K562 (cell line): Measurements from ENCODE around the gene FRMD1. TPM values are rescaled to one million over a fixed set of nuclear protein-coding genes. Genes with fewer than 3 reads are reported as not detected.

Experiments
- ARID3A ChIP-seq: IDR thresholded peaks from 2 replicates; pipeline ENCODE4 v1.6.1; 2012; ENCODE audit warnings: low read depth, low read length, improper control_type of control experiment, borderline replicate concordance
- CLOCK ChIP-seq: fragments of 250-450 bp; sonication (Bioruptor Pico); IDR thresholded peaks from 2 replicates; pipeline ENCODE4 v1.4.0; 2020; ENCODE audit warnings: mild to moderate bottlenecking, moderate library complexity, borderline replicate concordance
- E2F3 ChIP-seq: fragments of 250-450 bp; sonication (Bioruptor Pico); IDR thresholded peaks from 2 replicates; pipeline ENCODE4 v1.4.0; 2020; ENCODE audit warnings: mild to moderate bottlenecking
- GABPB1 ChIP-seq: sonication (generic); formaldehyde crosslinking; IDR thresholded peaks from 2 replicates; pipeline ENCODE4 v1.8.0; 2022; ENCODE audit warnings: mild to moderate bottlenecking, missing genetic modification reagents
- MXI1 ChIP-seq: IDR thresholded peaks from 2 replicates; pipeline ENCODE4 v1.6.1; 2011; ENCODE audit warnings: low read depth, mild to moderate bottlenecking, improper control_type of control experiment, low read length
- SRF ChIP-seq, 2 experiments: fragments of 250-450, 450-650 bp in 1 of 2; sonication (Bioruptor Pico) in 1 of 2; sonication (generic) in 1 of 2; formaldehyde crosslinking; IDR thresholded peaks; 2 replicates each; pipeline versions ENCODE4 v1.5.0 to v1.5.1; 2020 to 2022; ENCODE audit warnings: mild to moderate bottlenecking in 1 of 2, missing genetic modification reagents in 1 of 2
- ZNF395 ChIP-seq: fragments of 200-800 bp; sonication (Bioruptor generic); IDR thresholded peaks from 2 replicates; pipeline ENCODE4 v1.6.1; 2017; ENCODE audit warnings: missing genetic modification characterization, missing compliant biosample characterization
- ZNF764 ChIP-seq: fragments of 250-450 bp; sonication (Bioruptor Pico); IDR thresholded peaks from 2 replicates; pipeline ENCODE4 v1.4.0; 2020; ENCODE audit warnings: low read depth, mild to moderate bottlenecking, moderate library complexity
- polyA plus RNA-seq, 8 experiments: library from polyadenylated mRNA; depleted of rRNA in 4 of 8; stranded (reverse) in 5 of 8; unstranded in 3 of 8; fragments of >200 nt; fragmentation: Nextera tagmentation in 2 of 8; fragmentation: Illumina TruSeq in 1 of 8; extraction: Ambion mirVana in 2 of 8; extraction: Trizol in 1 of 8; gene quantifications; 2 replicates each; pipeline versions ENCODE4 v1.2.1 to v1.2.3, GENCODE V29; 2011 to 2014; ENCODE audit warnings: inconsistent platforms in 1 of 8, missing spikeins in 1 of 8
- total RNA-seq, 7 experiments: library from RNA; depleted of rRNA in 6 of 7; stranded (reverse); fragments of >200 nt in 6 of 7; fragmentation: Illumina TruSeq in 2 of 7; extraction: Trizol in 2 of 7; gene quantifications; 2 replicates each; pipeline versions ENCODE4 v1.2.1 to v1.2.3, GENCODE V29; 2011 to 2021; ENCODE audit warnings: low replicate concordance in 1 of 7

The FRMD1 gene
- total and polyA plus RNA-seq, 9 of the 15 experiments (the other 6 are each of a cell fraction or from before 2014, with no cell fraction given), result 0.01 to 0.04 (median 0.01) TPM; not detected in 6

DNA sequence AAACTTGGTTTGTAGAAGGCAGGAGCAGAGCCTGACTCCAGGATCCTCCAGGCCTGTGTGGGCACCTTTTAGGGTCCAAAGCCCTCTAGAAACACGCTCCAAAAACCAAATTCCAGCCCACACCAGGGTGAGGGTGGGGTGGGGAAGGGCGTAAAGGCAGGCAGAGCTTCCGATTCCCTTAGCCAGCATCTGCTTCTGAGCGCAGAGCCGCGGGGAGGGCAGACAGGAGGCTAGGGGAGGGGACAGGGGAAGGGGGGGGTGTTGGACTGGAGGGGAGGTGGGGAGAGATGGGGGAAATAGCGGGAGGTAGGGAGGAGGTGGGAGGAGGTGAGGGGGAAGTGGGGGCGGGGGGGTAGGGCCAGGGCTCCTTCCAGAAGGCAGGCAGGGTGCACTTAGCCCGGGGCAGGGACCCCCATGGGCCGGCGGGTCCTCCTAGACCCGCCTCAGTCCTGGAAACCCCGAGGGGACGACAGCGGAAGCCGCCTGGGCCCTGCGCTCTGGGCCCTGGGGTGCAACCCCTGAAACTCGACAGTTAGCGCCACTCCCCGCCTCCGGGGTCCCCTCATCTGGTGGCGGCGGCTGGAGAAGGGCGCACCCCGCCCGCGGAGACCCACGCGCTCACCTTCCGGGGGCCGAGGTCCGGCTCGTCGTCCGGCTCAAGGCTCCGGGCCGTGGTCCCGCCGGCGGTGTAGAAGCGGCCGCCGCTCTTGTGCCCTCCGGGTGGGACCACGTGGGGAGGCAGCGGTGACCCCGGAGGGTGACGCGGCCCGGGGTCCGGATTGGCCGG is 22.0 kb upstream of the FRMD1 start (continued):
- TF ChIP-seq ARID3A (no peak), GABPB1 (no peak), SRF (CRISPR knock-in tag; IDR thresholded peaks at IDR 0.05) (no peak), MXI1 (no peak), CLOCK (CRISPR knock-in tag) (no peak), E2F3 (CRISPR knock-in tag) (no peak), ZNF395 (CRISPR knock-in tag) (no peak), ZNF764 (CRISPR knock-in tag) (no peak)
